GM18870 (cell line): ENCODE results near the gene C17orf78.
"Not testable (repeated sequence)": the region's sequence is repeated elsewhere in the genome, so short reads cannot be mapped to it uniquely, and the experiment has no call there.

Source experiments
- ATAC-seq: cut with Tn5 transposase; IDR thresholded peaks from one replicate; pipeline ENCODE4 v1.9.1; 2021; ENCODE audit warnings: moderate library complexity; ENCODE audit not compliant: unreplicated experiment

Gene C17orf78

DNA sequence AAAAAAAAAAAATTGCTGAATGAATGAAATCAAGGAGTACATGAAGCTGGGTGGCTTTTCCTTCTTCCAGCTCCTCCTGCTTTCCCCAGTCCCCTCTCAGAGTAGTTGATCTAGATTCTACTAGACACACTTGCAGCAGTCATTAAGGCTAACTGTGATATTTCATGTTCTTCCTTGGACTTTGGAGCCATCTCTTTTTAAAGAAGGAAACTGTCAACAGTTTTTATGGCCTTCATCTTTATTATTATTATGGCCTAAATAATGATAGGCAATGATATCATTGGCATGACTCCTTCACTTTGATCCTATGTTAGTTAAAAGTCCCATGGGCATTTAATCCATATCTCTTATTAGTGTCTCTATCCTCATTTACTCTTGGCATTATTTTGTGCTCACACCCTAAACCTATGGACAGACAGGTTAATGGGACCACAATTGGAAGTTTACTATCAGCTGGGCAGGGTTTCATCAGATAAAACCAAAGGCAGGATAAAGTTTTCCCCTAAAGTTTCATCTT is 9.7 kb downstream of the C17orf78 start:
- no peak for ATAC-seq

DNA sequence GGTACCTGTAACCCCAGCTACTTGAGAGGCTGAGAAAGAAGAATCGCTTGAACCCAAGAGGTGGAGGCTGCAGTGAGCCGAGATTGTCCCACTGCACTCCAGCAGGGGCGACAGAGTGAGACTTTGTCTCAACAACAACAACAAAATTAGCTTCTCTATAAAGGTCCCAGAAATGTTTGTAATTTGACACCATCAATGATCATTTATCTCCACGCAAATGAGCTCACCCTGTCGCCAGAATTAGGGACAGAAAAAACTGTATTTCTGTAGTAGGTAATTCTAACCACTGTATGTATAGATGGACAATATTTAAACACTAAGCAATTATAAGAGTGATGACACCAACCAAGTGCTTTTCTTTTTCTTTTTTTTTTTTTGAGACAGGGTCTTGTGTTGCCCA is 10.7 kb downstream of the C17orf78 start:
- ATAC-seq: no peak

DNA sequence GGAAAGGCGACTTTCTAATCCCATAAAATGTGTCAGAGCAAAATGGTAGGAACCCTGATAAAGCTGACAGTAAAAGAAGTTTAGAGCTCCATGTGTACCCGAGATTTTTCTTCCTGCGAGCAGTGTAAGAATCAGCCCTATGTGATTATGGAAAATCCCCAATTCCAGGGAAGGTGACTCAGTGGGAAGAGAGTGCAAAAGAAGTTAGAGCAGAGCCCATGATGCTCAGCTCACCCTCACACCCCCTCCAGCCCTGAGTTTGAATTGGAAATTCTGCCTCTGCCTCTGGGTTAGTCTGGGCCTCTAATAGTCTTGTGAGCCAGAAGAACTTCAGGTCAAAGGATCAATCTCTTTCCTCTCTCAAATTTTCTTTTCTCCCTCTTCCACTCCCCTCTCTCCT is 12.5 kb downstream of the C17orf78 start:
- ATAC-seq: no peak

DNA sequence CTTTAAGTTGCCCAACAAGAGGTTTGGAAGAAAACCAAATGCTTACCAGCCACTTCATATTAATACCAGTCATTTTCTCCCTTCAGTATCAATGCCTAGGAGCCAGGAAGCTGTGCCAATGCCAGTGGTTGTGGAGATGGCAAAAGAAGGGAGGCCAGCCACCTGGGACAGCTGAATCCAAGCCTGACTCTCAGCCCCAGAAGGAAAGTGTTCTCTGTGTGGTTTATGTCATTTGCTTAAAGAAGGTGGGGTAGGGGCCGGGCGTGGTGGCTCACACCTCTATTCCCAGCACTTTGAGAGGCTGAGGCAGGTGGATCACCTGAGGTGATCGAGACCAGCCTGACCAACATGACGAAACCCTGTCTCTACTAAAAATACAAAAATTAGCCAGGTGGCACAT is 13.4 kb downstream of the C17orf78 start:
- no peak for ATAC-seq

DNA sequence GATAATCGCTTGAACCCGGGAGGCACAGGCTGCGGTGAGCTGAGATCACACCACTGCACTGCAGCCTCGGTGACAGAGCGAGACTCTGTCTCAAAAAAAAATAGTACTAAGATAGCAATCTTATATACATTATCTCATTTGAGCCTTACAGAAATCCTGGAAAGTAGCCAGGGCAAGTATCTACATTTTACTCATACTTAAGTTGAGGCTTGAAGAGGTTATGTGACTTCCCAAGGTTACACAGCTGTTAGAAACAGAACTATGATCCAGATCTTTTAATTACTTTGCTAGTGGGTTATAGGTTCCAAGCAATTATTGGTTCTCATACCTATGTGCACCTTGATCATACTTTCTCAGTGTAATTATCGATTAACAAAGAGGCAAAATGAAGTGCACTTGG is 15.4 kb downstream of the C17orf78 start:
- ATAC-seq: no peak

DNA sequence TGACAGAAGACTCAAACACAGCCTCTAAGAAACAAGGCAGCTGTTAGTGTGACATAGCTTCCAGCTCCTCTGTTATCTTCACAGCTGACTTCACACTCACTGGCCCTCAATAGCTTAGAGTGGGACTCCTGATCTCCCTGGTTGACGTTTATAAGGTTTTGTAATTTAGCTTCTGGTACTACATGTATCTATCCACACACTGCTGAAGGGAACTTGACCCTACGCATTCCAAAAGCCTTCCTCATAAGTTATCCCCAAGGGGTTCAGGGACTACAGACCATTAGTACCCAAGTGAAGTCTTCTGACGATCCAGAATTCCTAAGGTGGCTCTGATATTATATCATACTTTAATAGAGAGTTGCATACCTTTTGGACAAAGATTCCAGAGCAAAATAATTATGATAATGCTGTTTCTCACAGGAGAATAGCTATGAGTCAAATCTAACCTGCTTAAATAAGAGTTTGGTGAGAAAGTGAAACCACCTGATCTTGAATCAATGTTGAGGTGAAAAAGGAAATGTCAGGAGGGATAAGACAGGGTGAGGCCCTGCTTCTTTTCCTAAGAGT is 16.3 kb downstream of the C17orf78 start:
- no peak for ATAC-seq

DNA sequence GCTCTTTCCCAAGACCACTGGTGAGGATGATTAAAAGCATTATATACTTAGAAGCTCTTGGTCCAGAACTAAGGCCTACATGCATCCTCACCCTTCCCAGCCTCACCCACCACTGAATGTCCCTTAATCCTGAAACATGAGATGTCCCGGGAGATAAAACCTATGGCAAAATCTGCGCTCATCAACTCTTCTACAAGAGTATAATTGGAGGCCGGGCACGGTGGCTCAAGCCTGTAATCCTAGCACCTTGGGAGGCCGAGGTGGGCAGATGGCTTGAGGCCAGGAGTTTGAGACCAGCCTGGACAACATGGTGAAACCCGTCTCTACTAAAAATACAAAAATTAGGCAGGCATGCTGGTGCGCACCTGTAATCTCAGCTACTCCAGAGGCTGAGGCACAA is 17.6 kb downstream of the C17orf78 start:
- ATAC-seq: no peak

DNA sequence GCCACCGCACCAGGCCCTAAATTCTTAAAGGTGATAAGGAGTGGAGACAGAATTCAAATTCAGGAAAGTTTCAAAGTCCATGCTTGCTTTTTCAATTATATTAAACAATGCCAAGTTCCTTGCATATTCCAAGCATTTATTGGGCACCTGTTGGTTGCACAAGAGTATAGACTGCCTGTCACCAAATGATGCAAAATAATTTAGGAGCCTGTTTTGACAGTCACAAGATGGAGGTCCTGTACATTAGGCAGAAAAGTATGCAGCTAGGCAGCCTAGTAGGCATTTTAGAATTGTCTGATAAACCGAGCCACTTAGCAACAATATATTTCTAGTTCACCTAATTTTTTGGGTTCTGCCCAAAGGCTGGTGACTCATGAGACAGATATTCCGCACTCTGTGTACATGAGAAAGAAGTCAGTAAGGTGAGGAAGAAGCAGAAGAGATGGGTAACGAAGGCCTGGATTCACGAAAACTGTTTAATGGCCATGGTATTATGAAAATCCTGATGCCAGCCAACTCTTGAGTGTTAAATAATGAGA is 23.5 kb downstream of the C17orf78 start:
- ATAC-seq: no peak

DNA sequence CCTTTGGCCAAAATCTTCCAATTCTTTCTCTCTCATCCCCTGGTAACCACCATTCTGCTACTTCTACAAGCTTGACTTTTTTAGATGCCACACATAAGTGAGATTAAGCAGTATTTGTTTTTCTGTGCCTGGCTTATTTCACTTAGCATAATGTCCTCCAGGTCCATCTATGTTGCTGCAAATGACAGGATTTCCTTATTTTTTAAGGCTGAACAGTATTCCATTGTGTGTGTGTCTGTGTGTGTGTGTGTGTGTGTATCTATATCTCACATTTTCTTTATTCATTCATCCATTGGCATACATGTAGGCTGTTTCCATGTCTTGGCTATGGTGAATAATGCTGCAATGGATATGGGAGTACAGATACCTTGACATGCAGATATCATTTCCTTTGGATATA is 24.7 kb downstream of the C17orf78 start:
- ATAC-seq: no peak

DNA sequence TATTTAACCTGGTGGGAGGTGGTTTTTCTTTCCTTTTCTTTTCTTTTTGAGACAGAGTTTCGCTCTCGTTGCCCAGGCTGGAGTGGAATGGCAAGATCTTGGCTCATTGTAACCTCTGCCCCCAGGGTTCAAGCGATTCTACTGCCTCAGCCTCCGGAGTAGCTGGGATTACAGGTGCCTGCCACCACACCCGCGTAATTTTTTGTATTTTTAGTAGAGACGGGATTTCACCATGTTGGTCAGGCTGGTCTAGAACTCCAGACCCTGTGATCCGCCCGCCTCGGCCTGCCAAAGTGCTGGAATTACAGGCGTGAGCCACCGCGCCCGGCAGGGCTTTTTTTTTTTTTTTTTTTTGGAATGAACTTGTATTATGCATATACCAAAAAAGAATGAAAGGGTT is 29.7 kb downstream of the C17orf78 start:
- not testable (repeated sequence) for ATAC-seq

DNA sequence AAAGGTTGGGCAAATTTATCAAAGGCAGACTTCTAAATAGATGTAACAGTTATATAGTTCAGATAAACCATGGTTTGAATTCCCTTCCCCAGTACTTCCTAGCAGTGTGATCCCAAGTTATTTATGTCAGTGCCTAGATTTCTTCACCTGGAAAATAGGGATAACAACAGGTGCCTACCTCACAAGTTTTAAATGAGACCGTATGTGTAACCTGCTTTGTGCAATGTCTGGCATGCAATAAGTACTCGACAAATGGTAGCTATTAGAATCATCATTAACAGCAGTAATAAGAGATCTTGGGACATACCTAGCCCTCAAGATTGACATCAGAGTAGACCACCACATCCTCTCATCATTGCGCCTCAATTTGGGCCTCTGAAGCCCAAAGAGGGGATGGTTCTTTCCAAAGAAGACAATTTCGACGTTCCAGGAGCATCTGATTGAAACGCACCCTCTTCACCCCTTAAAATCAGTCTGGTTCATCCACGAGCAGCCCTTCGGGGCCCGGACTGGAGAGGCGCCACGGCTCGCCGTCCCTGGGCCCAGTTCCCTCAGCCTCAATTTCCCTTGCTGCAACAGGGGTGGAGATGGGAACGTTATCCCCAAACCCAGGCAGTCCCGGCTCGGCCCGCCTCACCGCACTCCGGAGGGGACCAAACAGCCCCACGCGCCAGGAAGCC is 30.3 kb downstream of the C17orf78 start:
- ATAC-seq: no peak

DNA sequence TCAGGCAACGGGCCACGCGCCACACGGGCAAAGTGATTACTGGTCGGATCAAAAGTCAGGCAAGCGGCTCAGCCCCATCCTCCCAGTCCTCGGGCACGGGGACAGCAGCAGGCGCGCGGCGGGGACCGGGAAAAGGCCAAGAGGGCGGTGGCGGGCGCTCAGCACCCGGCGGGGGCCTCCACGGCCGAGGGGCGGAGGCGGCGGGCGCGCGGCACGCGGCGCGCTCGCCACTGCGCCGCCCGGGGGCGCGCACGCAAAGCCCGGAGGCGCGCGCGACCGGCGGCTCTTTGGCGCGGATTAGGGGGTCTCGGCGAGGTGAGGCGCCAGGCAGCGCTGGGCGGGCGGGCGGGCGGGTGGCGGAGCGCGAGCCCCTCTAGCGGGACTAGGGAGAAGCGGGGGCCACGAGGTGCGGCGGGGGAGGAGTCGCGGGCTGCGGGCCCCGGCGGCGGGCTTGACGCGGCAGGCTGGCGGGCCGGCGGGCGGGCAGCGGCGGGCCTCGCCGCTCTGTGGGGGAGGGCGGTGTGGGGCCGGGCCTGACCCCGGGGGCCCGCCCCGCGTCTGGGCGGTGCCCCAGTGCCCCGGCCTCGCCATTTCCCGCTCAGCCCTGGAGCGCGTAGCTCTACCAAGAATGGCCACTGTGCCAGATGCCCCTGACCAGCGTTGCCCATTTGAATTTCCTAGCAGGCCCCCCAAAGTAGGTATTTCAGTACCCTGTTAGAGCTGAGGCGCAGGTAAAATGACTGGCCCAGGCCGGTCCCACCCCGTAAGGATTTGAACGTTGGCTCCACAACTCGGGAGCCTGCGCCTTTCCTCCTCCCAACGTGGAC is 31.1 kb downstream of the C17orf78 start, which contains the start of the genes ACACA and TADA2A:
Gene ACACA, minus strand, starts transcription at position 202 of the 827 bp plus-strand sequence. CDS start 537 bp downstream, outside the sequence.
Gene TADA2A, plus strand, starts transcription at position 252 of the 827 bp plus-strand sequence. CDS start 4,480 bp downstream, outside the sequence.
- ATAC-seq: no peak

DNA sequence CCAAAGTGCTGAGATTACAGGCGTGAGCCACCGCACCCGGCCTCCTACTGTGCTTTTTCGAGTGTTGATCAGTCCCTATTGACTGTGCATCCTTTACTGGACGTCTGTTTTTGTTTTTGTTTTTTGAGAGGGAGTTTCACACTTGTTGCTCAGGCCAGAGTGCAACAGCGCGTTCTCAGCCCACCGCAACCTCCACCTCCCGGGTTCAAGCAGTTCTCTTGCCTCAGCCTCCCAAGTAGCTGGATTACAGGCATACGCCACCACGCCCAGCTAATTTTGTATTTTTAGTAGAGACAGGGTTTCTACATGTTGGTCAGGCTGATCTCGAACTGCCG is 32.3 kb downstream of the C17orf78 start:
- ATAC-seq: not testable (repeated sequence)

DNA sequence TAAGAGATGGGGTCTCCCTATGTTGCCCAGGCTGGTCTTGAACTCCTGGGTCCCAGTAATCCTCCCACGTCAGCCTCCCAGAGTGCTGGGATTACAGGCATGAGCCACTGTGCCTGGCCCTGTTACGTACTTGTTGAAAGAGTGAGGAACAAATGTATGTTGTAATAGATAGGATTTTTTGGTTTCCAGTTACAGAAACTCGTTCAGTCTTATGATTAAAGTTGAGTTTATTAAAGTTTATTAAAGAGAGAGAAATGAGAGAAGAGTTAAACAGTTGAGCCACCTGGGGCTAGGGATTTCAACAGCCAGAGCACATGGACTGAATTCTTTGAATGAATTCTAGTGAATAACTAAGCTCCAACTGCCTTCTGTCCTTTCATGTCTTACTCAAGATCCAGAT is 34.6 kb downstream of the C17orf78 start:
- no peak for ATAC-seq

DNA sequence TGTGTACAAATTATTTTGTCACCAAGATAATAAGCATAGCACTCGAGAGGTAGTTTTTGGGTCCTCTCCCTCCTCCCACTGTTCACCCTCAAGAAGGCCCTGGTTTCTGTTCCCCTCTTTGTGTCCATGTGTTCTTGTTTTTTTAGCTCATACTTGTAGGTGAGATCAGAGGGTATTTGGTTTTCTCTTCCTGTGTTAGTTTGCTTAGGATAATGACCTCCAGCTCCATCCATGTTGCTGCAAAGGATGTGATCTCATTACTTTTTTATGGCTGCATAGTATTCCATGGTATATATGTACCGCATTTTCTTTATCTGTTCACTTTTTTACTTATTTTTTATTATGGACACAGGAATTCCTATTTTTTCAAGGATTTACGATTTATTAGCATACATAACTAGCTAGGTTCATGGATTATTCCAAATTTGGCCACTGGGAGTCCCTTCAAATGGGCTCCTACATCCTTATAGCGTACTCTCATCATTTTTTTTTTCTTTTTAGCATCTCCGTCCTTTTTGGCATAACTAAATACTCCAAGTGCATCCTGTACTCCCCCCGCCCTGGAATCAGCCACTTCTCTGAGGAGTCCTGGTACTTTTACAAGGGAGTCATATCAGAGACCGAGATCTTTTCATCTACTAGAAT is 38.2 kb downstream of the C17orf78 start:
- no peak for ATAC-seq

DNA sequence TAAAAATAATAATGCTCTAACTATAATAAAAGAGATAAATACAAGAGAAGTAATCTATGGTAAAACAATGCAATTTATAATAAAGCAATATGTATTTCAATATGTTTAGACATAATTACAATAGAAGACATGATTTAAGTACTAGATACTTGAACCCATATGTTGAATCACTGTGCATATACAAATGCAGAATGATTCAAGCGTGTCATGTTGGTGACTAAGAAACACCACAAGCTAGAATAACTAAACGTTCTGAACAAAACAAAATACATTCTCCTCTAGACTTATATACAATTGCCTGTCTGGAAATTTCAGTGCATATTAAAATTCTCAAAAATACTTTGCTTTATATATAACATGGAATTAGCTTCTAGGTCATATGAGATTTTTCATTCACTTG is 42.1 kb downstream of the C17orf78 start:
- ATAC-seq: no peak

DNA sequence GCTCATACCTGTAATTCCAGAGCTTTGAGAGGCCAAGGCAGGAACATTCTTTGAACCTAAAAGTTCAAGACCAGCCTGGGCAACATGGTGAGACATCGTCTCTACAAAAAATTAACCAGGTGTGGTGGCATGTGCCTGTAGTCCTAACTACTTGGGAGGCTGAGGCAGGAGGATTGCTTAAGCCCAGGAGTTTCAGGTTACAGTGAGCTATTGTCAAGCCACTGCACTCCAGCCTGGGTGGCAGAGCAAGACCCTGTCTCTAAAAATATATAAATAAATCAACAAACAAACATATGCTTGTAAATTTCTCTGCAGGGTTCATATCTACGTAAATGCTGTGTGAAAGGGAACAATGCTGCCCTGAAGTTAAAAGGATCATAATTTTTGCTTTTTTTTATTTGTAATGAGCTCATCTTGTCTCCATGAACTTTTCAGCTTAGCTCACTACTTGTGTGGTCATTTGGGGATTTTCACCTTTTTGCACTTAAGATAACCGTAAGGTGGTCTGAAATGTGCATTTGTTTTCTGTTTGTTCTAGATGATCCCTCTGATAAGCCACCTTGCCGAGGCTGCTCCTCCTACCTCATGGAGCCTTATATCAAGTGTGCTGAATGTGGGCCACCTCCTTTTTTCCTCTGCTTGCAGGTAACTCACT is 47.3 kb downstream of the C17orf78 start:
- no peak for ATAC-seq

DNA sequence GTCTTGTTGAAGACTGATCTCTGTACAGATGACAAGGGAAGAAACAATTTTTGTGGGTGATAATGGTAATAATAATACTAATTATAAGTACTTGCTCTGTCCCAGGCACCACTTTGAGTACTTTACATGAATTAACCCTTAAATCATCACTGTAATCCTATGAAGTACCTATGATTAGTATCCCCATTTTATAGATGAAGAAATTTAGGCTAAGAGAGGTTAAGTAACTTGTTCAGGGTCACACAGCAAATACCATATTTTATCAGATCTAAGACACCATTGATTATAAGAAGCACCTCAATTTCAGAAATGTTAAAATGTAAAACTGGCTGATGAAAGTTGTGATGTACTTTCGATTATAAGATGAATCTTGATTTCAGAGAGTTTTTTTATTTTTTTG is 49.5 kb downstream of the C17orf78 start:
- no peak for ATAC-seq

DNA sequence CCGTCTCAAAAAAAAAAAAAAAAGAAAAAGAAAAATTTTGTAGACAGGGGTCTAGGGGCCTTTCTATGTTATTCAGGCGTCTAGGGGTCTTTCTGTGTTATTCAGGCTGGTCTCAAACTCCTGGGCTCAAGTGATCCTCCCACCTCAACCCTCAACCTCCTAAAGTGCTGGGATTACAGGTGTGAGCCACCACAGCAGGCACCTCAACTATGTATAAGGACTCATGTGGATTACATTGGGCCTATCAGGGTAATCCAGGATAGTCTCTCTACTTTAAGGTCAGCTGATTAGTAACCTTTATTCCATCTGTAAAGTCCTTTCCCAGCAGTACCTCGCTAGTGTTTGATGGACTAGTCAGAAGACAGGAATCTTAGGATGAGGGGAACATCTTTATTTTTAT is 53.3 kb downstream of the C17orf78 start:
- ATAC-seq: no peak

DNA sequence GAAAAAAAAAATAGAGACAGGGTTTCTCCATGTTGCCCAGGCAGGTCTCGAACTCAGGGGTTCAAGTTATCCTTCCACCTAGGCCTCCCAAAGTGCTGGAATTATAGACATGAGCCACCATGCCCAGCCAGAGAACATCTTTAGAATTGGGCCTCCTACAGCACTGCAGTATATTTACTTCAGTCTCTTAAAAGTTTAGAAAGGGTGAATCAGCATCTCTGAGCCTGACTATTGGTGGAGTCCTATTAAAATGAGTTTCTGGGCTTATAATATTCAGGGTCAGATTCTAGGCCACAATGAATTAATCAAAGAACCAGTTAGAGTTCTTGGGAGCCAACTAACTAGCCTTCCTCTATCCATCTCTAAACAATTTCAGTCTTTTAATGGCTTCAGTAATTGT is 53.7 kb downstream of the C17orf78 start:
- ATAC-seq: no peak
